CD14-positive monocyte (primary cell): ENCODE results near the gene CD38. TPM values are rescaled to one million over a fixed set of nuclear protein-coding genes. Genes with fewer than 3 reads are reported as not detected.

Experiments
- DNase-seq, 3 donors: peaks; one replicate each; pipeline ENCODE4 v3.0.0-alpha.2; 2011 to 2022
- H2AFZ ChIP-seq: 2 replicates; pipeline ENCODE4 v1.6.0; 2012; ENCODE audit warnings: mild to moderate bottlenecking, low read depth, low read length, inconsistent platforms; ENCODE audit not compliant: insufficient read depth, poor library complexity, severe bottlenecking
- H3K27ac ChIP-seq, 2 donors: 1 replicate in 1 of 2; 2 replicates in 1 of 2; pipeline ENCODE4 v1.5.1; 2012 to 2013; ENCODE audit warnings: low read length in 2 of 2, control low read depth in 1 of 2, inconsistent platforms in 1 of 2, low read depth in 1 of 2, mild to moderate bottlenecking in 1 of 2
- H3K27me3 ChIP-seq, 2 donors: one replicate each; pipeline versions ENCODE4 v1.6.0 to v1.6.1; 2011 to 2013; ENCODE audit warnings: low read length in 2 of 2; ENCODE audit not compliant: control insufficient read depth in 2 of 2, insufficient read depth in 2 of 2
- H3K36me3 ChIP-seq, 2 donors: replicated peaks in 1 of 2; 1 replicate in 1 of 2; 2 replicates in 1 of 2; pipeline versions ENCODE4 v1.5.1 to v1.6.1; 2012 to 2013; ENCODE audit warnings: low read length in 2 of 2, control low read depth in 1 of 2, inconsistent platforms in 1 of 2, mild to moderate bottlenecking in 1 of 2; ENCODE audit not compliant: insufficient read depth in 2 of 2, control insufficient read depth in 1 of 2
- H3K4me1 ChIP-seq, 2 donors: 1 replicate in 1 of 2; 2 replicates in 1 of 2; pipeline versions ENCODE4 v1.5.1 to v1.6.1; 2012 to 2013; ENCODE audit warnings: low read length in 2 of 2, control low read depth in 1 of 2, inconsistent platforms in 1 of 2, mild to moderate bottlenecking in 1 of 2, moderate library complexity in 1 of 2; ENCODE audit not compliant: insufficient read depth in 2 of 2, control insufficient read depth in 1 of 2
- H3K4me2 ChIP-seq: replicated peaks from 2 replicates; pipeline ENCODE3; 2012; ENCODE audit warnings: low read length, moderate library complexity, mild to moderate bottlenecking; ENCODE audit not compliant: poor library complexity, severe bottlenecking; ENCODE audit errors: extremely low read depth
- H3K4me3 ChIP-seq, 3 experiments: fragments of 200-600 bp in 1 of 3; sonication (generic) in 1 of 3; replicated peaks in 1 of 3; 1 replicate in 2 of 3; 2 replicates in 1 of 3; pipeline ENCODE4 v1.5.1; 2011 to 2013; ENCODE audit warnings: low read length in 3 of 3, mild to moderate bottlenecking in 3 of 3, control low read depth in 2 of 3, low read depth in 2 of 3, inconsistent platforms in 1 of 3, moderate library complexity in 1 of 3
- H3K79me2 ChIP-seq: 2 replicates; pipeline ENCODE4 v1.6.0; 2012; ENCODE audit warnings: mild to moderate bottlenecking, control low read depth, inconsistent platforms, low read length, moderate library complexity; ENCODE audit not compliant: insufficient read depth
- H3K9ac ChIP-seq: 2 replicates; pipeline ENCODE4 v1.6.0; 2017; ENCODE audit warnings: low read length, mild to moderate bottlenecking; ENCODE audit not compliant: insufficient read depth, poor library complexity, severe bottlenecking
- H3K9me3 ChIP-seq, 2 donors: replicated peaks in 1 of 2; 1 replicate in 1 of 2; 2 replicates in 1 of 2; pipeline versions ENCODE4 v1.5.1 to v1.6.1; 2012 to 2013; ENCODE audit warnings: low read length in 2 of 2, control low read depth in 1 of 2; ENCODE audit not compliant: control insufficient read depth in 1 of 2, insufficient read depth in 1 of 2
- H4K20me1 ChIP-seq: 2 replicates; pipeline ENCODE4 v1.6.0; 2012; ENCODE audit warnings: mild to moderate bottlenecking, low read length, control low read depth, moderate library complexity; ENCODE audit not compliant: insufficient read depth
- H3K27ac Mint-ChIP-seq, 7 donors: one replicate each; pipeline ENCODE4 v1.8.0; 2020; ENCODE audit warnings: mild to moderate bottlenecking in 7 of 7, mixed read lengths in 7 of 7, moderate library complexity in 6 of 7, inconsistent platforms in 2 of 7
- H3K27me3 Mint-ChIP-seq, 3 donors: one replicate each; pipeline ENCODE4 v1.8.0; 2021 to 2022; ENCODE audit warnings: low read depth in 3 of 3, mild to moderate bottlenecking in 3 of 3, mixed read lengths in 3 of 3, moderate library complexity in 3 of 3, inconsistent platforms in 1 of 3
- H3K36me3 Mint-ChIP-seq, 2 donors: one replicate each; pipeline ENCODE4 v1.8.0; 2020; ENCODE audit warnings: mixed read lengths in 2 of 2, inconsistent platforms in 1 of 2, mild to moderate bottlenecking in 1 of 2
- H3K4me1 Mint-ChIP-seq: one replicate; pipeline ENCODE4 v1.8.0; 2020; ENCODE audit warnings: mild to moderate bottlenecking, mixed read lengths
- H3K4me3 Mint-ChIP-seq, 2 donors: one replicate each; pipeline ENCODE4 v1.8.0; 2020; ENCODE audit warnings: mild to moderate bottlenecking in 2 of 2, mixed read lengths in 2 of 2, moderate library complexity in 1 of 2
- H3K9me3 Mint-ChIP-seq, 7 donors: one replicate each; pipeline ENCODE4 v1.8.0; 2020 to 2022; ENCODE audit warnings: mixed read lengths in 7 of 7, mild to moderate bottlenecking in 6 of 7, moderate library complexity in 6 of 7, inconsistent platforms in 2 of 7
- WGBS: methylation state at CpG from one replicate; pipeline ENCODE4 v1.1.5; 2013; ENCODE audit warnings: missing lambda C conversion rate; ENCODE audit not compliant: insufficient coverage; 5-methylcytosine and 5-hydroxymethylcytosine counted together
- intact Hi-C, 2 donors: fragments of 100-400 bp; cut with micrococcal nuclease; formaldehyde crosslinking; loops; one replicate each; pipeline versions ENCODE4 v1.15.0 to v1.15.1; 2023
- polyA plus RNA-seq, 3 donors: library from polyadenylated mRNA; depleted of rRNA in 1 of 3; unstranded in 2 of 3; stranded (reverse) in 1 of 3; fragments of 300-500 nt in 2 of 3; fragments of >200 nt in 1 of 3; fragmentation: Illumina TruSeq in 2 of 3; gene quantifications; 1 replicate in 2 of 3; 2 replicates in 1 of 3; pipeline ENCODE4 v1.2.3, GENCODE V29; 2012 to 2021
- TF ChIP-seq, protein P1 (sequence below): fragments of 200-600 bp; IDR thresholded peaks from one replicate; pipeline ENCODE4 v1.8.0; 2022; ENCODE audit warnings: antibody characterized with exemption, mild to moderate bottlenecking

The CD38 gene
- polyA plus RNA-seq, 3 donors: 2.3 to 4.4 (median 3.0) TPM

DNA sequence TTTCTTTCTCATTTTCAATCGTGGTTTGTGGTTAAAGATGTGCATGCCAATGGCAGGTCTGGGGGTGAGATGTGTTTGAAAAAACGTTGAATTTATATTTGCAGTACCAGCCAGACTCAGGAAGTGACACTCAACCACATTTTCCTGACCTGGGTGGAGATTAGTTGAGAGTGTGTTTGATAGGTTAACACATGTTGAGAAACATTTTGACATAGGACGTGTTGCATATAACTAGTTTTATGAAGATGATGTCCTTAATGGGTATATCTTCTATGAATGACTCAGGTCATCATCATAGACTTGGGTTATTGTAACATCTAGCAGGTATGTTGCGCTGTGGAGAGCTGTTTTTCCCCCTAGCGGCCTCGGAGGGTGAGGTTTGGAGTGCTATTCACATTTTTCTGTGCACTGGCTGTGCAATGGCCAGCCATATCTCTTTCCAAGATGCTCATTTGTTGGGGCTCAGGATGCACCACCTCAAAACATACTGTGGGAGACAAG, 21.7 kb upstream of the CD38 start:
- intact Hi-C loops: no loop called here
- H3K27me3 ChIP-seq: no peaks in the 10 kb centered on the region
- peak; percentile 73 to 88 (median 84) for DNase-seq
- H3K9ac ChIP-seq: no peak overlapping the region
- no peaks in the 10 kb centered on the region for H3K79me2 ChIP-seq
- no peak overlapping the region for H3K27ac ChIP-seq
- H3K9me3 ChIP-seq: no peaks in the 10 kb centered on the region
- H3K27ac Mint-ChIP-seq: peak overlapping the region; percentile 8 to 88 (median 53)
- H3K27me3 Mint-ChIP-seq: peaks cover 0 to 3% (median 3%) of the 10 kb centered on the region in 3 donors
- H3K36me3 ChIP-seq: peaks cover 2 to 41% of the 10 kb centered on the region in 2 donors
- H3K9me3 Mint-ChIP-seq: peaks cover 0 to 2% (median 0%) of the 10 kb centered on the region in 7 donors
- peak overlapping the region in 1 of 3 experiments; percentile 5 for H3K4me3 ChIP-seq
- peak overlapping the region; percentile 20 to 75 for H3K4me3 Mint-ChIP-seq
- H3K4me1 ChIP-seq: peaks cover 26 to 33% of the 10 kb centered on the region in 2 donors
- H3K4me1 Mint-ChIP-seq: peaks cover 39% of the 10 kb centered on the region
- 0% methylated on average over 1 of the region's 6 CpGs for WGBS
- H4K20me1 ChIP-seq: no peaks in the 10 kb centered on the region
- H3K36me3 Mint-ChIP-seq: peaks cover 47 to 56% of the 10 kb centered on the region in 2 donors
- no peak overlapping the region for H2AFZ ChIP-seq
- TF ChIP-seq, protein P1, sequence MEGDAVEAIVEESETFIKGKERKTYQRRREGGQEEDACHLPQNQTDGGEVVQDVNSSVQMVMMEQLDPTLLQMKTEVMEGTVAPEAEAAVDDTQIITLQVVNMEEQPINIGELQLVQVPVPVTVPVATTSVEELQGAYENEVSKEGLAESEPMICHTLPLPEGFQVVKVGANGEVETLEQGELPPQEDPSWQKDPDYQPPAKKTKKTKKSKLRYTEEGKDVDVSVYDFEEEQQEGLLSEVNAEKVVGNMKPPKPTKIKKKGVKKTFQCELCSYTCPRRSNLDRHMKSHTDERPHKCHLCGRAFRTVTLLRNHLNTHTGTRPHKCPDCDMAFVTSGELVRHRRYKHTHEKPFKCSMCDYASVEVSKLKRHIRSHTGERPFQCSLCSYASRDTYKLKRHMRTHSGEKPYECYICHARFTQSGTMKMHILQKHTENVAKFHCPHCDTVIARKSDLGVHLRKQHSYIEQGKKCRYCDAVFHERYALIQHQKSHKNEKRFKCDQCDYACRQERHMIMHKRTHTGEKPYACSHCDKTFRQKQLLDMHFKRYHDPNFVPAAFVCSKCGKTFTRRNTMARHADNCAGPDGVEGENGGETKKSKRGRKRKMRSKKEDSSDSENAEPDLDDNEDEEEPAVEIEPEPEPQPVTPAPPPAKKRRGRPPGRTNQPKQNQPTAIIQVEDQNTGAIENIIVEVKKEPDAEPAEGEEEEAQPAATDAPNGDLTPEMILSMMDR: peak; percentile 76
- H3K4me2 ChIP-seq: peak overlapping the region; percentile 19

DNA sequence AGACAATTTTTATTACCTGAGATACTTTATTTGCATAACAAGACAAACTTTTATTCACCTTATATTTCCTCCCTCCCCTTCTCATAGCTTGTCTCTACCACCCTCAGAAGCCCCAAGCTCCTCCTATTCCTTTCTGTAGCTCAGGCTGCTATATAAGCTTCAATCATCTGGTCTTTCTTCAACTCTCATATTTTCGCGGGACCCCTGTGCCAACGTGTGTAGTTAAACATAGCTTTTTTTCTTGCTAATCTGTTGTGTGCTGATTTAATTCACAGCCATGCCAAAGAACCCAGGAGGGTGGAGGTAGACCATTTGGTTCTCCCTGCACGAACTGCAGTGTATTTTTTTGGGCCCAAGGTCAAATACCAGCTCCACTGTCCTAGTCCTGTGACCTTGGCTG, 21.1 kb upstream of the CD38 start:
- Histone ChIP-seq H3K4me2 (peak overlapping the region; percentile 19), H3K4me3 (no peak overlapping the region), H3K36me3 (peaks cover 2 to 43% of the 10 kb centered on the region in 2 donors), H4K20me1 (no peaks in the 10 kb centered on the region), H3K9me3 (no peaks in the 10 kb centered on the region), H3K79me2 (no peaks in the 10 kb centered on the region), H3K9ac (no peak overlapping the region), H3K27me3 (no peaks in the 10 kb centered on the region), H3K27ac (no peak overlapping the region), H3K4me1 (peaks cover 26 to 33% of the 10 kb centered on the region in 2 donors), H2AFZ (no peak overlapping the region)
- H3K27me3 Mint-ChIP-seq: peaks cover 0 to 3% (median 3%) of the 10 kb centered on the region in 3 donors
- H3K4me3 Mint-ChIP-seq: no peak overlapping the region
- H3K4me1 Mint-ChIP-seq: peaks cover 39% of the 10 kb centered on the region
- intact Hi-C loops: no loop called here
- TF ChIP-seq, protein P1: no peak
- peak overlapping the region in 4 of 7 donors; percentile 5 to 67 (median 26) for H3K27ac Mint-ChIP-seq
- peaks cover 45 to 56% of the 10 kb centered on the region in 2 donors for H3K36me3 Mint-ChIP-seq
- peaks cover 0 to 2% (median 0%) of the 10 kb centered on the region in 7 donors for H3K9me3 Mint-ChIP-seq
- 100% methylated on average over 1 of the region's 4 CpGs for WGBS
- DNase-seq: no peak
